ENCODE measurements around the gene THBS2.

GRCh38 chr6:169250660-169251059 lies 3.0 kb downstream of the THBS2 start:
- TF ChIP-seq CTCF (conservative IDR thresholded peaks at IDR 0.05 in 1 of 2, IDR thresholded peaks at IDR 0.05 in 1 of 2; ENCODE audit: extremely low read depth in 1 of 2, insufficient read depth in 1 of 2, low read depth in 1 of 2, low read length in 2 of 2): no peak
- no peak for TF ChIP-seq EZH2 (IDR thresholded peaks at IDR 0.05; ENCODE audit: borderline replicate concordance, low read length)

Data from mammary epithelial cell (primary cell).